Measurements from ENCODE around the gene SORL1.

GRCh38 chr11:121575250-121575962 lies 123.3 kb downstream of the SORL1 start:
- no peak for TF ChIP-seq CTCF (conservative IDR thresholded peaks at IDR 0.05; ENCODE audit: low read length)
- no peak for TF ChIP-seq EZH2phosphoT487 (IDR thresholded peaks at IDR 0.05; ENCODE audit: borderline replicate concordance)

All from Loucy (cell line).